Left lung (tissue), 10 donors: ENCODE measurements around the gene KIF13A. TPM values are rescaled to one million over a fixed set of nuclear protein-coding genes. Genes with fewer than 3 reads are reported as not detected.
"Not testable (repeated sequence)": the region's sequence is repeated elsewhere in the genome, so short reads cannot be mapped to it uniquely, and the experiment has no call there.

ENCODE experiments used
- ATAC-seq: fragments of 200-7000 bp; cut with Tn5 transposase; one replicate; pipeline ENCODE4 v1.9.1; 2020; ENCODE audit warnings: moderate library complexity
- DNase-seq, 4 donors: peaks; one replicate each; pipeline ENCODE4 v3.0.0-alpha.2; 2013 to 2020
- H3K27ac ChIP-seq, 2 donors: fragments of 200-600 bp; sonication (generic) in 1 of 2; one replicate each; pipeline versions ENCODE4 v1.5.0 to v1.8.0; 2020 to 2021
- H3K27me3 ChIP-seq, 2 donors: fragments of 200-600 bp; sonication (generic) in 1 of 2; one replicate each; pipeline versions ENCODE4 v1.5.0 to v1.8.0; 2020 to 2021
- H3K36me3 ChIP-seq, 2 donors: fragments of 200-600 bp; sonication (generic) in 1 of 2; one replicate each; pipeline versions ENCODE4 v1.5.0 to v1.8.0; 2020 to 2021
- H3K4me1 ChIP-seq, 2 donors: fragments of 200-600 bp; one replicate each; pipeline ENCODE4 v1.8.0; 2021
- H3K4me3 ChIP-seq, 2 donors: fragments of 200-600 bp; sonication (generic) in 1 of 2; one replicate each; pipeline versions ENCODE4 v1.5.0 to v1.8.0; 2020 to 2021; ENCODE audit warnings: mild to moderate bottlenecking in 1 of 2
- H3K9me3 ChIP-seq, 2 donors: fragments of 200-600 bp; sonication (generic) in 1 of 2; one replicate each; pipeline versions ENCODE4 v1.5.0 to v1.8.0; 2020 to 2021
- intact Hi-C, 2 donors: fragments of 100-400 bp; cut with DNase I; formaldehyde crosslinking; loops; one replicate each; pipeline versions ENCODE4 v1.11.2 to v1.14.2; 2022
- polyA plus RNA-seq, 6 donors: library from polyadenylated mRNA; unstranded; fragments of 120-200 nt; gene quantifications; one replicate each; pipeline ENCODE4 v1.2.1, GENCODE V29; 2013; ENCODE audit not compliant: insufficient read length in 6 of 6
- total RNA-seq, 2 donors: library from RNA; stranded (reverse); fragmentation: NEBNext Ultra II Directional; extraction: Animal tissue kit (Norgen Biotek cat#: 25700); gene quantifications; one replicate each; pipeline ENCODE4 v1.2.1, GENCODE V29; 2021
- TF ChIP-seq, protein P1 (sequence below), 2 donors: fragments of 200-600 bp; sonication (generic) in 1 of 2; IDR thresholded peaks; one replicate each; pipeline versions ENCODE4 v1.5.0 to v1.8.0; 2021; ENCODE audit warnings: antibody characterized with exemption in 2 of 2
- donor health status: DM: no; HTN: yes; CAD: no.
- donor health status: DM: no; HTN: no; CAD: no.

Gene KIF13A
- total and polyA plus RNA-seq, 8 donors: 42.1 to 50.1 (median 46.3) TPM

DNA sequence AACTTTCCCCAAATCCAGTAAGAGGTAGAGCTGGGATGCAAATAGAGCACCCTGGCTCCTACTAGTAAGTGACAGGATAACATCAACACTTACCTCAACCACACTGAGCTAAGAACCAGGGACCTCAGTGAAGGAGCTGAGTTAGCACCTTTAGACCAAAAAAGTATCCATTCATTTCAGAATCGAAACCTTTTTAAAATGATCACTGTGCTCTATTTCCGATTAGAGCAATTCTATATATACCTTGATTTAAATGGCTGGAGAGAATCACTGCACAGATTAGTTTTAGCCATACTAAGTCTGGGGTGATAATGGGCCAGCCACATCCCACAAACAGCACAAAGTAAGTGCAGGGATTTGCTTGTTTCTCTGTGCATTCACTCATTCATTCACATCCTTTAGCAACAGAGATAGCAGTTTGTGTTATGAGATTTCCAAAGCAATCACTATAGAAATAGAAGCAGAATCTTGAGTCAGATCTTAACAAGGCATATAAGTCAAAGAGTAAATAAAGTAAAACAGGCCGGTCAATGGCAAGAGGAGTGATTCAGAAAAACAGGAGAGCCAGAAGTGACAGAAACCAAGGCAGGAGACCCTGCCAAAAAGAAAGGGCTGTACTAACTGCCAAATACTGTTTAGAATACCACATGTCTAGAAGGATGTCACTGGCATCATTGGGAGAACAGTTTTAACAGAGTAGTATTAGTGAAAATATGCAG, 136.3 kb downstream of the KIF13A start:
- no peaks in the 10 kb centered on the region for H3K9me3 ChIP-seq
- DNase-seq: no peak
- intact Hi-C loops: no loop called here
- H3K4me3 ChIP-seq: no peak overlapping the region
- peaks cover 8 to 9% of the 10 kb centered on the region in 2 donors for H3K4me1 ChIP-seq
- peak overlapping the region; percentile 30 to 53 for H3K27ac ChIP-seq
- TF ChIP-seq, protein P1, sequence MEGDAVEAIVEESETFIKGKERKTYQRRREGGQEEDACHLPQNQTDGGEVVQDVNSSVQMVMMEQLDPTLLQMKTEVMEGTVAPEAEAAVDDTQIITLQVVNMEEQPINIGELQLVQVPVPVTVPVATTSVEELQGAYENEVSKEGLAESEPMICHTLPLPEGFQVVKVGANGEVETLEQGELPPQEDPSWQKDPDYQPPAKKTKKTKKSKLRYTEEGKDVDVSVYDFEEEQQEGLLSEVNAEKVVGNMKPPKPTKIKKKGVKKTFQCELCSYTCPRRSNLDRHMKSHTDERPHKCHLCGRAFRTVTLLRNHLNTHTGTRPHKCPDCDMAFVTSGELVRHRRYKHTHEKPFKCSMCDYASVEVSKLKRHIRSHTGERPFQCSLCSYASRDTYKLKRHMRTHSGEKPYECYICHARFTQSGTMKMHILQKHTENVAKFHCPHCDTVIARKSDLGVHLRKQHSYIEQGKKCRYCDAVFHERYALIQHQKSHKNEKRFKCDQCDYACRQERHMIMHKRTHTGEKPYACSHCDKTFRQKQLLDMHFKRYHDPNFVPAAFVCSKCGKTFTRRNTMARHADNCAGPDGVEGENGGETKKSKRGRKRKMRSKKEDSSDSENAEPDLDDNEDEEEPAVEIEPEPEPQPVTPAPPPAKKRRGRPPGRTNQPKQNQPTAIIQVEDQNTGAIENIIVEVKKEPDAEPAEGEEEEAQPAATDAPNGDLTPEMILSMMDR (IDR thresholded peaks at IDR 0.05): no peak
- peaks cover 0 to 48% of the 10 kb centered on the region in 2 donors for H3K36me3 ChIP-seq
- no peaks in the 10 kb centered on the region for H3K27me3 ChIP-seq
- peak; percentile 46 for ATAC-seq

DNA sequence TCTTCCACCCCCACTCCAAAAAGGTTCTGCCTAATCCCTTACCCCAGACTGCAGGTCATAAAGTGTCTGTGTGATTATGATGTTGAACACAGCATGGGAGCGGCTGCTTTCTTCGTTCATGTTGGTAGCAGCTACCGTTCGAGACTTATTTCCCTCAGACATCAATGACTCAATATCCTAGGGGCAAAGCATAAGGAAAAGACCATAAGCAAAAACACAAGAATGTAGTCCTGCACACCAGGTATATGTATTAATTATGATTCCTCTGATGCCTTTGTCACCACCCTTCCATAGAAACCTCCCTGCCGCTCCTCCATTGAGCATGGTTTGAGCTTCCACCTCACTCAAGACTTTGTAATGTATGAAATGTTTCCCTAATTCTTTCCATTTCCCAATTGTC, 137.2 kb downstream of the KIF13A start:
- H3K4me1 ChIP-seq: peaks cover 8 to 9% of the 10 kb centered on the region in 2 donors
- intact Hi-C loops: no loop called here
- no peak overlapping the region for H3K4me3 ChIP-seq
- no peak for DNase-seq
- H3K27ac ChIP-seq: no peak overlapping the region
- no peak for ATAC-seq
- H3K9me3 ChIP-seq: no peaks in the 10 kb centered on the region
- peaks cover 0 to 44% of the 10 kb centered on the region in 2 donors for H3K36me3 ChIP-seq
- H3K27me3 ChIP-seq: no peaks in the 10 kb centered on the region
- TF ChIP-seq, protein P1 (IDR thresholded peaks at IDR 0.05): no peak

DNA sequence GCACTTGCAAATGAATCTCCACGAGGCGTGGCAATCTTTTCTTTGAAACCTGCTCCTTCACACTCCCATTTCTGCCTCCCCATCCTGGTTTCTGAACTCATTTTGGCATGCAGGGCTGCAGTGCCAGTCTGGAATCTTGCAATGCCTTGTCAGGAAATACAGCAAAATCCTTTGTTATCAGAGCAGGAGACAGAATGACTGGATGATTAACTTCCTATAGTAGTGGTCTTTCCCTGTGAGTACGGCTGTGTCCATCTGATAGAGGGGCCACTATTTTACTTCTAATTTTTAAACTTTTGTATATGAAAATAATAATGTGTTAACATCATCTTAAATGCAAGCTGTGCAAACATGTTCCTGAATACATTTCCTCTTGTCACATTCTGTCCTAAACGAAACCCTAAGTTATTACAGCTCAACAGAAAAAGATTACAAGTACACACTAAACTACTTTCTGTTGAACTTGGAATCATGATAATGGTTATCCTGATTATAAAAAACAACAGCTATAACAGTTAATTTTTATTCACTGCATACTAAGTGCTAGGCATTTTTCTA, 140.2 kb downstream of the KIF13A start:
- peaks cover 0 to 38% of the 10 kb centered on the region in 2 donors for H3K36me3 ChIP-seq
- TF ChIP-seq, protein P1 (IDR thresholded peaks at IDR 0.05): no peak
- ATAC-seq (no peak), DNase-seq (no peak)
- intact Hi-C loops: no loop called here
- H3K4me1 ChIP-seq: peaks cover 6 to 7% of the 10 kb centered on the region in 2 donors
- no peak overlapping the region for H3K27ac ChIP-seq
- H3K27me3 ChIP-seq: no peaks in the 10 kb centered on the region
- no peak overlapping the region for H3K4me3 ChIP-seq
- H3K9me3 ChIP-seq: no peaks in the 10 kb centered on the region

DNA sequence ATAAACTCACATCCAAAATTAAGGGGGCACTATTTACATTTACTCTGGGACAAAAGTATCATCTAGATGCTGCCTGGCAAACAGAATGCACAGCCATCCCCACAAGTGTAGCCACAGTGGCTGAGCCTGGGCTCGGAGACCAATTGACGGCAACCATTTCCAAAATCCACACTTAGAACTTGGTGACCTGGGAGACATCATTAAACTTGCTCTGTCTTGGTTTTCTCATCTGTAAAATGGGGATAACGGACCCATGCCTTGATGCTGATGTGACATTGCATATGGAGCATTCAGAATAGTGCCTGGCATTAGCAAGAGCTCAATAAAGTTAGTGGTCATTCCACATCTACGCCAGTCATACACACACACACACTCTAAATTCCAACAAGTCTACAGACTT, 140.7 kb downstream of the KIF13A start:
- no peak for DNase-seq
- ATAC-seq: no peak
- H3K4me3 ChIP-seq: no peak overlapping the region
- TF ChIP-seq, protein P1 (IDR thresholded peaks at IDR 0.05): no peak
- peaks cover 0 to 38% of the 10 kb centered on the region in 2 donors for H3K36me3 ChIP-seq
- H3K4me1 ChIP-seq: peaks cover 1 to 2% of the 10 kb centered on the region in 2 donors
- intact Hi-C loops: no loop called here
- H3K9me3 ChIP-seq: no peaks in the 10 kb centered on the region
- H3K27me3 ChIP-seq: no peaks in the 10 kb centered on the region
- no peak overlapping the region for H3K27ac ChIP-seq

DNA sequence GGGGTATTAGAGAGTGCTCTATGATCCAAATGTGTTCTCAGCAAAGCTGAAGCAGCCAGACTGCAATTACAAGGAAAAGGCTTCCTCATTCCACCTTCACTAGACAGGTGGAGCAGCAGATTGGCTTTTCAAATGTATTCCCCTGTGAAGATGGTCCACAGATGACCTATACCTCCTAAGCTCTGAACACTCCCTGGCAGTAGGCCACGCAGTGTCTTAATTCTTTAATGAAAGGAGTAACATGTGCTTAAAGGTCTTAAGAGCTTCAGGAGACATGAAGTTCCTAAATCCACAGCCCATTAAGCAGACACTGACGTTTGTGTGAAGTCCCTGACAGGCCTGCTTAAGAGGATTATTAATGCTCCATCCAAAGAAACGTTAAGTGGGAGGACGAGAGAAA, 141.8 kb downstream of the KIF13A start:
- ATAC-seq (no peak), DNase-seq (no peak)
- TF ChIP-seq, protein P1 (IDR thresholded peaks at IDR 0.05): no peak
- no peaks in the 10 kb centered on the region for H3K9me3 ChIP-seq
- no peaks in the 10 kb centered on the region for H3K27me3 ChIP-seq
- H3K4me3 ChIP-seq: no peak overlapping the region
- no peak overlapping the region for H3K27ac ChIP-seq
- peaks cover 0 to 31% of the 10 kb centered on the region in 2 donors for H3K36me3 ChIP-seq
- no peaks in the 10 kb centered on the region for H3K4me1 ChIP-seq
- intact Hi-C loops: no loop called here

DNA sequence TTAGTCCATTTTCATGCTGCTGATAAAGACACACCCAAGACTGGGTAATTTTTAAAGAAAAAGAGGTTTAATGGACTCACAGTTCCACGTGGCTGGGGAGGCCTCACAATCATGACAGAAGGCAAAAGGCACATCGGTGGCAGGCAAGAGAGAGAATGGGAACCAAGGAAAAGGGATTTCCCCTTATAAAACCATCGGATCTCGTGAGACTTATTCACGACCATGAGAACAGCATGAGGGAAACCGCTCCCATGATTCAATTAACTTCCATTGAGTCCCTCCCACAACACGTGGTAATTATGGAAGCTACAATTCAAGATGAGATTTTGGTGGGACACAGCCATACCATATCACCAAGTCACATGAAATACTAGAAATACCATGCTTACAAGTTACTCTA, 142.5 kb downstream of the KIF13A start:
- H3K4me3 ChIP-seq, DNase-seq, H3K27me3 ChIP-seq, ATAC-seq, H3K9me3 ChIP-seq, H3K4me1 ChIP-seq, intact Hi-C loops, H3K27ac ChIP-seq: not testable (repeated sequence)
- H3K36me3 ChIP-seq: peaks cover 0 to 25% of the 10 kb centered on the region in 2 donors
